Epithelial cell of esophagus (primary cell): ENCODE data around the gene SMG9.
A peak's percentile ranks its signal among the peaks of the same experiment; 100 is the strongest.

Experiments
- DNase-seq: peaks from one replicate; pipeline ENCODE4 v3.0.0; 2010; ENCODE audit warnings: low read depth
- H3K4me3 ChIP-seq: 2 replicates; pipeline ENCODE4 v1.5.1; 2011; ENCODE audit warnings: mild to moderate bottlenecking, low read length, control low read depth
- TF ChIP-seq, protein P1 (sequence below): IDR thresholded peaks from 2 replicates; pipeline ENCODE4 v1.5.1; 2011; ENCODE audit warnings: low read depth, mild to moderate bottlenecking, low read length, control low read depth, inconsistent platforms; ENCODE audit not compliant: insufficient read depth; ENCODE audit errors: missing control alignments

Gene SMG9

DNA sequence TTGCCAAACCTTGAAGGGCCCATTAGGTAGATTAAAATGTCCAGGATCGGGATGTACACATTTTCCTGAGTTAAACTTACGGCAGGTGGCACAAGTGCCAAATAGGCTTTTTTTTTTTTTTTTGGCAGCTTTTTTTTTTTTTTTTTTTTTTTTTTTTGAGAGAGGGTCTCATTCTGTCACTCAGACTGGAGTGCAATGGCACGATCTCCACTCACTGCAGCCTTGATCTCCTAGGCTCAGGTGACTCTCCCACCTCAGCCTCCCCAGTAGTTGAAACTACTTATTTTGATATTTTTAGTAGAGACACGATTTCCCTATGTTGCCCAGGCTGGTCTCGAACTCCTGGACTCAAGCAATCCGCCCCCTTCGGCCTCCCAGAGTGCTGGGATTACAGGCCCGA, 29.9 kb downstream of the SMG9 start:
- no peak overlapping the region for H3K4me3 ChIP-seq
- DNase-seq = no peak
- TF ChIP-seq, protein P1, sequence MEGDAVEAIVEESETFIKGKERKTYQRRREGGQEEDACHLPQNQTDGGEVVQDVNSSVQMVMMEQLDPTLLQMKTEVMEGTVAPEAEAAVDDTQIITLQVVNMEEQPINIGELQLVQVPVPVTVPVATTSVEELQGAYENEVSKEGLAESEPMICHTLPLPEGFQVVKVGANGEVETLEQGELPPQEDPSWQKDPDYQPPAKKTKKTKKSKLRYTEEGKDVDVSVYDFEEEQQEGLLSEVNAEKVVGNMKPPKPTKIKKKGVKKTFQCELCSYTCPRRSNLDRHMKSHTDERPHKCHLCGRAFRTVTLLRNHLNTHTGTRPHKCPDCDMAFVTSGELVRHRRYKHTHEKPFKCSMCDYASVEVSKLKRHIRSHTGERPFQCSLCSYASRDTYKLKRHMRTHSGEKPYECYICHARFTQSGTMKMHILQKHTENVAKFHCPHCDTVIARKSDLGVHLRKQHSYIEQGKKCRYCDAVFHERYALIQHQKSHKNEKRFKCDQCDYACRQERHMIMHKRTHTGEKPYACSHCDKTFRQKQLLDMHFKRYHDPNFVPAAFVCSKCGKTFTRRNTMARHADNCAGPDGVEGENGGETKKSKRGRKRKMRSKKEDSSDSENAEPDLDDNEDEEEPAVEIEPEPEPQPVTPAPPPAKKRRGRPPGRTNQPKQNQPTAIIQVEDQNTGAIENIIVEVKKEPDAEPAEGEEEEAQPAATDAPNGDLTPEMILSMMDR = no peak

DNA sequence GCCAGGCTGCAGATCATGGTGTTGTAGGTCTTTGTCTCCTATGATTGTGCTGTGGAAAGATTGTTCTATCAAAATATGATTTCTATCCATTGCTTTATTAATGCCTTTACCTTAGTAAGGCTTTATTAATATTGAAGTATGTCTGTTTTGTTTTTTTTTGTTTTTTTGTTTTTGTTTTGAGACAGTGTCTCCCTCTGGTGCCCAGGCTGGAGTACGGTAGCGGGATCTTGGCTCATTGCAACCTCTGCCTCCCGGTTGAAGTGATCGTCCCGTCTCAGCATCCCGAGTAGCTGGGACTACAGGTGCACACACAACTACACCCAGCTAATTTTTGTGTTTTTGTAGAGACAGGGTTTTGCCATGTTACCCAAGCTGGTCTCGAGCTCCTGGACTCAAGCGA, 31.2 kb downstream of the SMG9 start:
- no peak overlapping the region for H3K4me3 ChIP-seq
- DNase-seq = peak; percentile 41
- TF ChIP-seq, protein P1 = peak; percentile 43

DNA sequence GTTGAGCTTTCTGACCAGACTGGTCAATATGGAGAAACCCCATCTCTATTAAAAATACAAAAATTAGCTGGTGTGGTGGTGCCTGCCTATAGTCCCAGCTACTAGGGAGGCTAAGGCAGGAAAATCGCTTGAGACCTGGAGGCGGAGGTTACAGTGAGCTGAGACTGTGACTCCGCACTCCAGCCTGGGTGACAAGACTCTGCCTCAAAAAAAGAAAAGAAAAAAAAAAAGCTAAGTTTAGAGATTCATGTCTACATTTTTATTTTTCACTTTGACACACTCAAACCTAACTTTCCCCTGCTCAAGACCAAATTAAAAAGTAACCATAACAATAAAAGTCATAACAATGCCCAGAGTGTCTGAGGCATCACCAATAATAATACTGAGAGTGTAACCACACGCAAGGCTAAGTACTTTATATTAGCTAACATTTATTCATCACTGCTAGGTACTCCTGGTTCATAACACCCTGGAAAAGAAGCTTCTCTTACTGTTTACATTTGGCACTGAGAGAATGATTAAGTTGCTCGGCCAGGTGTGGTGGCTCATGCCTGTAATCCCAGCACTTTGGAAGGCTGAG, 33.2 kb downstream of the SMG9 start:
- H3K4me3 ChIP-seq = no peak overlapping the region
- DNase-seq = no peak
- TF ChIP-seq, protein P1 = no peak

DNA sequence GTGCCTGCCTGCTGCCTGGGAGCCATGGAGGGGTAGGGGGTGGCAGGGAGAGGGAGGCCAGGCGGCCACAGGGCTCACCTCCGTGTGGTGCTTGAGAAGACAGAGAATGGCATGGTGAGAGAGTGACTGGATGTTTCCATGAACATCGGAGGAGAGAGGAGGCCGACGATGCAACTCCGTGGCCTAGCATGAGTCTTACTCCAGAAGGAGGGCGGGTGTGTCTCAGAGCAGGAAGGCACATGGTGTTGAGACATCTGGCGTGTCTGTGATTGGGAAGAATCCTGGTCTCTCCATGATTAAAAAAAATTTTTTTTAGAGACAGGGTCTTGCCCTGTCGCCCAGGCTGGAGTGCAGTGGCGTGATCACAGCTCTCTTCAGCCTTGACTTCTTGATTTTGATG, 33.8 kb downstream of the SMG9 start:
- TF ChIP-seq, protein P1 = no peak
- DNase-seq = peak; percentile 50
- no peak overlapping the region for H3K4me3 ChIP-seq

DNA sequence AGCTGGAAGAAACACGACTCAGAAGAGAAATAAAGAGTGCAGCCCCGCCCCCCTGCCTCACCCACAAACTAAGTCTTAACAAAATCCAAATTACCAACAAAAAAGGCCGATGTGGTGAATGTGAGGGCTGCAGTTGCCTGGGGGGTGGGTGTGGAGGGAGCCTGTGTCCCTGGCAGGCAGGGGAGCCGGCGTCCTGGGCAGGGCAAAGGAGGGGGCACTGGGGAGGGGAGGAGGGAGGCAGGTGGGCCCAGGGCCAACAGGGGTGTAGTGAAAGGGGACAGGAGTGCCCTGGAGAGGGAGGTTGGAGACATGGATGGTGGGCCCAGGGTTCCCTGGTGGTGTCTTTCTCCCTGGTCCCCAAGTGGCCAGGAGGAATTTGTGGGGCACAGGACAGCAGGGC, 34.8 kb downstream of the SMG9 start:
- H3K4me3 ChIP-seq = no peak overlapping the region
- DNase-seq = no peak
- TF ChIP-seq, protein P1 = no peak

DNA sequence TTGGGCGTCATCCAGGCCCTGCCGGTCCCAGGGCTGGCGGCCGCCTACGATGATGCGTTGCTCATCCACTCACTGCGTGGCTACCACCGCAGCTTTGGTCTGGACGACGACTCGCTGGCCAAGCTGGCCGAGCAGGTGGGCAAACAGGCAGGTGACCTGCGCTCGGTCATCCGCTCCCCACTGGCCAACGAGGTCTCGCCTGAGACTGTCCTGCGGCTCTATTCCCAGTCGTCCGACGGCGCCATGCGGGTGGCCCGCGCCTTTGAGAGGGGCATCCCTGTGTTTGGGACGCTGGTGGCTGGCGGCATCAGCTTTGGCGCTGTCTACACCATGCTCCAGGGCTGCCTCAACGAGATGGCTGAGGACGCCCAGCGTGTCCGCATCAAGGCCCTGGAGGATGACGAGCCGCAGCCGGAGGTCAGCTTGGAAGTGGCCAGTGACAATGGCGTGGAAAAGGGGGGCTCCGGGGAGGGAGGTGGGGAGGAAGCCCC, 35.3 kb downstream of the SMG9 start:
- no peak overlapping the region for H3K4me3 ChIP-seq
- DNase-seq = no peak
- TF ChIP-seq, protein P1 = no peak
